Right cardiac atrium (tissue), 5 donors: ENCODE results near the gene GPN1. TPM values are rescaled to one million over a fixed set of nuclear protein-coding genes. Genes with fewer than 3 reads are reported as not detected.
A peak's percentile ranks its signal among the peaks of the same experiment; 100 is the strongest.
"Not testable (repeated sequence)": the region's sequence is repeated elsewhere in the genome, so short reads cannot be mapped to it uniquely, and the experiment has no call there.

Source experiments
- ATAC-seq, 2 donors: fragments of 200-7000 bp; cut with Tn5 transposase; one replicate each; pipeline versions ENCODE4 v1.8.0 to v1.9.1; 2020; ENCODE audit warnings: moderate library complexity in 2 of 2, mild to moderate bottlenecking in 1 of 2
- DNase-seq, 3 donors: peaks; one replicate each; pipeline ENCODE4 v3.0.0-alpha.2; 2020
- H3K27ac ChIP-seq: one replicate; pipeline ENCODE4 v1.5.1; 2013; ENCODE audit warnings: mild to moderate bottlenecking, low read length, control low read depth, moderate library complexity
- H3K27me3 ChIP-seq: one replicate; pipeline ENCODE4 v1.6.1; 2013; ENCODE audit not compliant: control insufficient read depth, insufficient read depth
- H3K4me1 ChIP-seq: one replicate; pipeline ENCODE4 v1.6.1; 2013; ENCODE audit warnings: low read length; ENCODE audit not compliant: control insufficient read depth, insufficient read depth
- H3K4me3 ChIP-seq: one replicate; pipeline ENCODE4 v1.5.1; 2013; ENCODE audit warnings: low read length, control low read depth
- H3K9me3 ChIP-seq: one replicate; pipeline ENCODE4 v1.6.1; 2013; ENCODE audit warnings: low read length; ENCODE audit not compliant: control insufficient read depth
- WGBS: extraction: QIAGEN DNeasy Blood & Tissue Kit; methylation state at CpG from one replicate; pipeline ENCODE4 v1.1.7; 2013; 5-methylcytosine and 5-hydroxymethylcytosine counted together
- intact Hi-C, 4 donors: fragments of 100-400 bp; cut with DNase I; formaldehyde crosslinking; loops; one replicate each; pipeline versions ENCODE4 v1.11.0 to v1.14.0; 2022 to 2023
- polyA plus RNA-seq: library from polyadenylated mRNA; stranded (reverse); fragments of 200-250 nt; gene quantifications from one replicate; pipeline ENCODE4 v1.2.3, GENCODE V29; 2013
- total RNA-seq, 4 donors: library from RNA; stranded (reverse); fragmentation: NEBNext Ultra II Directional; extraction: Animal tissue kit (Norgen Biotek cat#: 25700); gene quantifications; one replicate each; pipeline ENCODE4 v1.2.1, GENCODE V29; 2021
- donor health status: healthy with polysubstance abuse.
- donor health status: DM: no; HTN: yes; CAD: no.
- donor health status: DM: no; HTN: no; CAD: no.
- donor health status: DM: no; HTN: yes; CAD: no; lungs with severe emphysema.
- donor health status: DM: yes; HTN: yes; CAD: no.

Gene GPN1
- total and polyA plus RNA-seq, 5 donors, result 15.5 to 21.8 (median 17.8) TPM

- 5% methylated on average over 21 of the region's 21 CpGs for WGBS
- Histone ChIP-seq H3K27me3 (no peaks in the 10 kb centered on the region), H3K4me1 (peaks cover 3% of the 10 kb centered on the region), H3K27ac (peak overlapping the region; percentile 19), H3K9me3 (no peaks in the 10 kb centered on the region), H3K4me3 (peak overlapping the region; percentile 92)
- DNase-seq (peak in 1 of 3 donors; percentile 14), ATAC-seq (peak; percentile 58)
- intact Hi-C loops, result no loop called here
These were observed 685 bp upstream of the GPN1 start for GRCh38 chr2:27627963-27628766.

- H3K4me1 ChIP-seq, H3K27ac ChIP-seq, H3K9me3 ChIP-seq, ATAC-seq, DNase-seq, H3K27me3 ChIP-seq, H3K4me3 ChIP-seq, intact Hi-C loops: not testable (repeated sequence)
- WGBS, result 97% methylated on average over 2 of the region's 2 CpGs
These were observed 1.4 kb downstream of the GPN1 start for GRCh38 chr2:27630257-27630656.

DNA sequence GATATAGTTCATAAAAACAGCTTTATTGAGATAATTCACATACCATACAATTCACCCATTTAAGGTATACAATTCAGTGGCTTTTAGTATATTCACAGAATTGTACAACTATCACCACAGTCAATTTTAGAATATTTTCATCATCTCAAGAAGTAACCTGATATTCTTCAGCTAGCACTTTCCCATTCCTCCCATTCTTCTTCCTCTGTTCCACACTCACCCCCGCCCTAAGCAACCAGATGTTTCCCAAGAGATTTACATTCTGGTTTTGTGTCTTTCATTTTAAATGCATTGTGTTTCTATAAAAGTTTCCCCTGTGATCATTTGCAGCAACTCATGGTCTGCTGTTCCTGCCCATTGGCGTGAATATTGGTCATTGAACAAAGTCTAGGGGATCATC is 5.4 kb downstream of the GPN1 start:
- DNase-seq (no peak), ATAC-seq (no peak)
- H3K9me3 ChIP-seq, result no peaks in the 10 kb centered on the region
- no peaks in the 10 kb centered on the region for H3K27me3 ChIP-seq
- H3K27ac ChIP-seq, result no peak overlapping the region
- H3K4me1 ChIP-seq, result peaks cover 3% of the 10 kb centered on the region
- intact Hi-C loops, result no loop called here
- no peak overlapping the region for H3K4me3 ChIP-seq
- WGBS, result 95% methylated on average over 2 of the region's 2 CpGs

DNA sequence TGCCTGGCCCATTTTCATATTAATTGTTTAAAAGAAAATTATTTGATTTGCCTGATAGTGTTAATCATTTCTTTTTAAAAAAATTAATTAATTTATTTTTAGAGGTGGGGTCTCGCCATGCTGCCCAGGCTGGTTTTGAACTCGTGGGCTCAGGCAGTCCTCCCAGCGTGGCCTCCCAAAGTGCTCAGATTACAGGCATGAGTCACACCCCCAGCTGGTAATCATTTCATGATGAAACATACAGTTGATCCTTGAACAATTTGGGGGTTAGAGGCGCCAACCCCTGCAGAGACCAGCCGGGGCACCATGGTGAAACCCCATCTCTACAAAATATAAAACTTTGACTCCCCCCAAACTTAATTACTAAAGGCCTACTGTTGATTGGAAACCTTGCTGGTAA is 7.9 kb downstream of the GPN1 start:
- DNase-seq, result no peak
- 95% methylated on average over 5 of the region's 5 CpGs for WGBS
- H3K4me1 ChIP-seq, result no peaks in the 10 kb centered on the region
- H3K27ac ChIP-seq, result no peak overlapping the region
- no peak for ATAC-seq
- H3K9me3 ChIP-seq, result no peaks in the 10 kb centered on the region
- intact Hi-C loops, result no loop called here
- no peaks in the 10 kb centered on the region for H3K27me3 ChIP-seq
- no peak overlapping the region for H3K4me3 ChIP-seq

GRCh38 chr2:27638037-27638637 is 9.3 kb downstream of the GPN1 start:
- WGBS, result 89% methylated on average over 3 of the region's 3 CpGs
- intact Hi-C loops, result no loop called here
- Histone ChIP-seq H3K4me1 (no peaks in the 10 kb centered on the region), H3K27me3 (no peaks in the 10 kb centered on the region), H3K9me3 (no peaks in the 10 kb centered on the region), H3K27ac (no peak overlapping the region), H3K4me3 (no peak overlapping the region)
- DNase-seq (no peak), ATAC-seq (no peak)

DNA sequence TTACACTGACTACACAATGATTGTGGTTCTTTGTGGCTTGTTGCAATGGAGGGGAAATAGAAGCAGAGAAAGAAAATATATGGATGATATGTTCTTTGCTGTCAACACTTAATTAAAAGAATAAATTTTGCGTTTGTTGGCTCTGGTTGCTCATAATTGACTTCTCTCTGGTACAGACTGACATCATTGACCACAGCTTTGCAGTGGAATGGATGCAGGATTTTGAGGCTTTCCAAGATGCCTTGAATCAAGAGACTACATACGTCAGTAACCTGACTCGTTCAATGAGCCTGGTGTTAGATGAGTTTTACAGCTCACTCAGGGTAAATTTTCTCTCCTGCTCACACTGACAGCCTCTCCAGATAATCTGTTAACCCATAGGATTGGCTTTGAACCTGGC is 9.9 kb downstream of the GPN1 start:
- no peak overlapping the region for H3K27ac ChIP-seq
- DNase-seq, result no peak
- WGBS, result 56% methylated on average over 3 of the region's 3 CpGs
- H3K9me3 ChIP-seq, result no peaks in the 10 kb centered on the region
- no peaks in the 10 kb centered on the region for H3K27me3 ChIP-seq
- intact Hi-C loops, result no loop called here
- H3K4me1 ChIP-seq, result no peaks in the 10 kb centered on the region
- H3K4me3 ChIP-seq, result no peak overlapping the region
- ATAC-seq, result no peak

GRCh38 chr2:27640722-27641245 is 11.9 kb downstream of the GPN1 start:
- Histone ChIP-seq H3K27ac (no peak overlapping the region), H3K4me1 (no peaks in the 10 kb centered on the region), H3K4me3 (no peak overlapping the region), H3K27me3 (no peaks in the 10 kb centered on the region), H3K9me3 (no peaks in the 10 kb centered on the region)
- intact Hi-C loops, result no loop called here
- DNase-seq (no peak), ATAC-seq (no peak)
- WGBS, result 74% methylated on average over 2 of the region's 2 CpGs

- H3K4me3 ChIP-seq, result no peak overlapping the region
- H3K27me3 ChIP-seq, result no peaks in the 10 kb centered on the region
- H3K27ac ChIP-seq, result no peak overlapping the region
- ATAC-seq (no peak), DNase-seq (no peak)
- intact Hi-C loops, result no loop called here
- no peaks in the 10 kb centered on the region for H3K9me3 ChIP-seq
- H3K4me1 ChIP-seq, result no peaks in the 10 kb centered on the region
These were observed 16.3 kb downstream of the GPN1 start for GRCh38 chr2:27645197-27645596.

DNA sequence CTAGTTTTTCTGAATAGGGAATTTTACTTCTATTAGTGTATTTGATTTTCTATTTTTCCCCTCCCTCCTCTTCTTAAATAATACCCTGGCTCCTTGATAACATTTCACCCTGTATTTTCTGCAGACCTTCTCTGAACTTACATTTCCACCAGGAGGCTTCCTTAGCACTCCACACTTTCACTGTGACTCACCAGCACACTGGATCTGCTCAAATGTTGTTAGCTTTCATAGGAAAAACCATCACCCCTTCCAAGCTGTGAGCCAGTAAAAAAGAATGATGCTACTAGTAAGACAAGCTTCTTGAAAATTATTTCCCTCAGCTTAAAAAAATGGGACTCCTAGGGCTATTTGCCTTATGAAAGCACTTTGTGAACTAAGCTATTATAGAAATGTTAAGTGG is 18.4 kb downstream of the GPN1 start:
- Histone ChIP-seq H3K4me3 (no peak overlapping the region), H3K4me1 (no peaks in the 10 kb centered on the region), H3K27me3 (no peaks in the 10 kb centered on the region), H3K9me3 (no peaks in the 10 kb centered on the region), H3K27ac (no peak overlapping the region)
- ATAC-seq, result no peak
- no peak for DNase-seq
- intact Hi-C loops, result no loop called here

GRCh38 chr2:27647737-27648136 is 18.9 kb downstream of the GPN1 start:
- Histone ChIP-seq H3K27ac (no peak overlapping the region), H3K27me3 (no peaks in the 10 kb centered on the region), H3K4me1 (no peaks in the 10 kb centered on the region), H3K9me3 (no peaks in the 10 kb centered on the region), H3K4me3 (no peak overlapping the region)
- 84% methylated on average over 4 of the region's 4 CpGs for WGBS
- DNase-seq (no peak), ATAC-seq (no peak)
- intact Hi-C loops, result no loop called here

DNA sequence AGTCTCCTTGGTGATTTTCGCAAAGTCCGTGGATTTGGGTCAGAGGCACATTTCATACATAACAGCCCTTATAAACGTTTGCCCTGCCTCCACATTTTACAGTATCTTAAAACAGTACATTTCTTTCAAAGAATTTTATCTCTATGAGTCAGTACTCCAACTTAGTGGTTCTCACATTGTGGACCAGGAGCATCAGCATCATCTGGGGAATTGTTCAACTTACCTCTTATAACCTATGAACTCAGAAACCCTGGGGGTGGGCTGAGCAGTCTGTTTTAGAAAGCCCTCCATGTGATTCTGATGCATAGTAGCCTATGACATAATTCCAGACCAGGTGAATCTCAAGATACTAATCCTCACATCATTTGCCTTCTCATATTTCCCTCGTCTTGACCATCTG is 22.2 kb downstream of the GPN1 start:
- ATAC-seq (no peak), DNase-seq (no peak)
- H3K27me3 ChIP-seq, result no peaks in the 10 kb centered on the region
- intact Hi-C loops, result no loop called here
- no peaks in the 10 kb centered on the region for H3K9me3 ChIP-seq
- H3K27ac ChIP-seq, result no peak overlapping the region
- H3K4me3 ChIP-seq, result no peak overlapping the region
- H3K4me1 ChIP-seq, result no peaks in the 10 kb centered on the region
- WGBS, result 78% methylated on average over 4 of the region's 4 CpGs
